ENCODE measurements around the gene GHRH.
A peak's percentile ranks its signal among the peaks of the same experiment; 100 is the strongest.

Gene GHRH

DNA sequence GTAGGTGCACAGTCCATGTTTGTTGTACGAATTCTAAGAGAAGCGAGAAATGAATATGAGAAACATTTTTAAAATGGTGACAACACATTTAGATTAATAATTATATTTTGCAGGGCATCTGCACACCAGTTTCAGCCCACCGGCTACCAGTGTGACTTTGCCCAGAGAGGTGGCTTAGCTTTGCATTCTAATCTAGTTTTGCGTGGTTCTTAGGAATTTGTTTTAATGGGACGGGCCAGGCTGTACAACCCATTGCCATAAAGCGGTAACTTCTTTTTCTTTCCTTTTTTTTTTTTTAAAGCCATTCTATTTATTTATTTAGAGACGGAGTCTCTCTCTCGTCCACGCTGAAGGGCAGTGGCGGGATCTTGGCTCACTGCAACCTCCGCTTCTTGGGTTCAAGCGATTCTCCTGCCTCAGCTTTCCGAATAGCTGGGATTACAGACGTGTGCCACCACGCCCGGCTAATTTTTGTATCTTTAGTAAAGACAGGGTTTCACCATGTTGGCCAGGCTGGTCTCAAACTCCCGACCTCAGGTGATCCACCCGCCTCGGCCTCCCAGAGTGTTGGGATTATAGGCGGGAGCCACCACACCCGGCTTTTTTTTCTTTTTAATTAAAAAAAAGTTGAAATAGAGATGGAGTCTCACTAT, 28.7 kb upstream of the GHRH start:
- no peak for DNase-seq

DNA sequence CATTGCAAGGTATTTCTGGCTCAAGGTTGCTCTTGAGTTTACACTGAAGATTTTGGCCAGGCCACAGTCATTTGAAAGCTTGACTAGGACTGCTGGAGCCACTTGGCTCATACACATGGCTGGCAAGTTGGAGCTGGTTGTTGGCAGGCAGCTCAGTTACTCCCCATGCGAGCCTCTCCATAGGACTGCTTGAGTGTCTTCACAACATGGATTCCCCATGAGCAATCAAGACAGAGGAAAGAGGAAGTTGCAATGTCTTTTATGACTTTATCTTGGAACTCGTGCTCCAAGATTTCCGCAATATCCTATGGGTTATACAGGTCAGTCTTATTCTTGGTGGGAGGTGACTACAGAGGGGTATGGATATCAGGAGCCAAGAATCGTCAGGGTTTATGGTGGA, 26.5 kb upstream of the GHRH start:
- no peak for DNase-seq

DNA sequence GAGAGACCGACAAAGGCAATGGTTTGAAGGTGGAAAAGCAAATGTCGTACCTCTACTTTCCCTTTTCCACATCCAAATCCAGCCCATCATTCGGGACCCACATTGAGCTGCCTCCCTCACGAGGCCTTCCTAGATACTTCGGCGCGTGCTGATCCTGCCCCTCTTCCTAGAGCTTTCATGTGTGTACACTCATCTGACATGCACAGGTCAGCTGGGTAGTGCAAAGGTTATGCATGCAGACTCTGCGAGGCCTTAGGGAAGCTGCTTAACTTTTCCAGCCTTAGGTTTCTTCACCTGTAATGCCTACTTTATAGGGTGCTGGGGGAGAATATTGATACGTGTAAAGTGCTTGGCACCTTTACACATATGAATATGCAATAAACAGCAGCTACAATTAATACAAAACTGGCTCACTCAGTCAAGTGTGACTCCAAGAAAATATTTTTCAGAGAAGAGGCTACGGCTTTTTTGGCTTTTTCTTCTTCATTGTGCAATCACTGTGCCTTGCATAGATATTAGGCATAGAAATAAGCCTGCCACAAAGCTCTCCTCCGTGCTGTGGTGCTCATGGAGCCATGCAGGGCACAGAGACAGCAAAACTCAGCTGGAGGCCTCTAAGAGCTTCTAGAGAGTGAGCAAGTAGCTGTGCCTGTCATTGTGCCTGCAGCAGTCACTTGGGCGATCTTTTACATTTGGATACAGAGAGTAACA, 24.2 kb upstream of the GHRH start:
- no peak for DNase-seq

DNA sequence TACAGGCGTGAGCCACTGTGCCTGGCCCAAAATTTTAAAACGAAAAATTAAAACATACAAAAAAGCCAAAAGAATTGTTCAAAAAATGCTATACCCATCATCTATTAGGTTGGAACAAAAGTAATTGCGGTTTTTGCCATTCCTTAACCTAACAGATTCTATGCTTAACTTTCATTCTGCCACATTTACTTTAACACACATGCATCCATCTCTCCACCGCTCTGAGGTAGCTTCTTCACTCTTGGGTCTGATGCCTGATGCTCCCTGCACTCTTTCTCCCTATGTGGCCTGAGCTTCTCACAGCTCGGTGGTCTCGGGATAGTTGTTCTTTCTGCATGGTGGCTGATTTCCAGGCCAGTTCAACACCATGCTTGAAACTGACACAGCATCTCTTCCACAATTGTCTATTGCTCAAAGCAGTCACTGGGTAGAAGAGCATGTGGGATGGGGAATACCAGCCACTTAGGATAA, 23.1 kb upstream of the GHRH start:
- DNase-seq, result no peak

DNA sequence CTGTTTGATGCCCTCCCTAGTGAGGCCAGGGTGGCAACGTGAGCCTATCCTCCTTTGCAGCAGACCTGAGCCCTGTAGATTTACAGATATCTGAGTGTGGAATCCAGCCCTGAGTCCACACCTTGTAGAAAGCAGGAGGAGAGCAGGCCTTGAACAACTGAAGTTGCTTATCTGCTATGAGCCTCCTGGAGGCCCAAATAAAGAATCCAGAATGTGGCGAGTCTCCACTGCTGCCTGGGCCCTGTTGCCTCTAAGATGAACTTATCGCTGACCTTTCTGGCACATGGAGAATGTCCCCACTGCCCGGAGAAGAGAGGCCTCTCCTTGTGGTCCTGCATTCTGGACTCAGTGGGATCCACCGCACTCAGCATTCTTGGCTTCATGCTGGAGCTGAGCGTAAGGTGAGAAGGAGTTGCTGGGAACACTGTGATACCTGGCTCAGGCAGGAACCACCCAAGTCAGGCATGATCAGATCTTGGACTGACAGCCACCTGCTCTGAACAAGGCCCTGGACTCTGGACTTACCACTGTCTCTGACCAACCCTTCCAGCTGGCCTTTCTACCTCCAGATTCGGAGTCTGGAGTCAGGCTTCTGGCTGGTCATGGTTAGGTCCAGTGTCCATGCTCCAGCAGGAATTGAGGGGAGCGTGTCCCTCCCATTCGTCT, 22.0 kb upstream of the GHRH start:
- no peak for DNase-seq

DNA sequence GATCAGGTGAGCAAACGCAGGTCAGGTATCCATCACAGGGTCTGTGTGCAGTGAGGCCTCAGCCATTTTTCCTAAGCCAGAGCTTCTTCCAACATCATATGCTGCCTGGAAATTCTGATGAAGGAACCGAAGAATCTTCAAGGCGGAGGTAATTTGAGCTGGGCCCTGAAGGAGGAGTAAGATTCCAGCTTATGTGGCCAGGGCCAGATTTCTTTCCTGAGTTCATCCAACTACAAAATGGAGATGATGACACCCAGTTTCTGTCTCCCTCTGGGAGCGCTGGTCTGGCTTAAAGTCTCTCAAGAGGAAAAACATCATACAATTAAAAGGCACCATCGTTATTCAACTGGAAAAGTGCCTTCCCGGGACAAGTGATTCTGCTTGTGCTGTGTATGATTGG, 20.9 kb upstream of the GHRH start:
- peak in 1 of 2 experiments; percentile 43 for DNase-seq

DNA sequence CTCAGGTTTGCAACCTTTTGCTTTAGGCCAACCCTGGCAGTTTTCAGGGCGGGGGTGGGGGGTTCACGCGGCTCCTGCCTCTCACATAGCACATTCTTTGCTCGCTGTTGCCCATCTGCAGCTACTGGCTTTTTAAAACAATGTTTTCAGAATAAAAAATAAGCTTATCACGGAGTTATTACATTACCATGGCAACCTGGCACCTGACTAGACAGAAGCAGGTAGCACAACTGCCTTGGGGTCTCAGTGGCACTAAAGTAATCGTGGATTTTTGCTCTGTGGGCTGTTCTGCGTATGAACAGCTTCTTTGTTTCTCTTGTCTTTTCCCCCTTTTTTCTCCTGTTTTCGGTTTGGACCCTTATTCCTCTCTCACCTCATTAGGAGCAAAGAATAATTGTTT, 18.8 kb upstream of the GHRH start:
- no peak for DNase-seq

DNA sequence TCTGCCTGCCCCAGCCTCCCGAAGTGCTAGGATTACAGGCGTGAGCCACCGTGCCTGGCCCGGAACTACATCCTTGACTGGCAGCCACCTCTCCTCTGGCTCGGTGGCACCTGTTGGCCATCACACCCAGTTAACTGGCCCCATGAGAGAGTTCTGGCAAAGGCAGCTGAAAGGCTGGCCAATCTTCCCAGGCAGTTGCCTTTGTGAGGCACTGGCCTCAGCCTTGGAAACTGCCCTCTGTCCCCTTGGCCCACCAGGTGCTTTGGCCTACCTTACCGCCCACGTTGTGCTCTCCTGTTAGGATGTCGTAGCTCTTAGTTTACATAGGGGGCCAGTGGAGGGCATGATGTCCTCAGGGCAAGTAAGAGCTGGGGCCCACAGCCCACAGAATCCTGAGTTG, 18.2 kb upstream of the GHRH start:
- no peak for DNase-seq

DNA sequence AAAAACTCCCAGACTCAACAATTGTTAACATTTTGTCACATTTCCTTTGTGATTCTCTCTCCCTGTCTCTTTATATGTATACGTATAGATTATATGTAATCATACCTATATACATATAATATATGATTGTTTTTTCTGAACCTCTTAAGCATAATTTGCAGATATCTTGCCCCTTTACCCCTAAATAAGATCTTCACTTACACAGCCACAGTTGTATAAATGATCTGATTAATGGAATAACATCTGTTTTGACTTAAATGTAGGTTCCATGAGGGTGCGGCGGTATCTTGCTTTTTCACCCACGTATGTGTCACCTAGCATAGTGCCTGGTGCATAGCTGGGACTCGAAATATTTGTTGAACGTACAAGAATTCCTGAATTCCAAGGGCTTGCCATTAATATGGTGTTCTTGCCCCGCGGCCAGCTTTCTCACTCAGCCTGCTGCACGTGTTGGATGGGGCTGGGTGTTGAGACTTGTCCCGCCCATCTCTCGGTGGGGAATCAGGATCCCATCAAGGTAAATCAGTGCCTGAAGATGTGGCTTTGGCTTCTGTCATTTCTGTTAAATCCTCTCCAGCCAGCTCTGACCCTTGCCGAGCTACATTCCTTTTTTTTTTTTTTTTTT, 17.5 kb upstream of the GHRH start:
- no peak for DNase-seq

DNA sequence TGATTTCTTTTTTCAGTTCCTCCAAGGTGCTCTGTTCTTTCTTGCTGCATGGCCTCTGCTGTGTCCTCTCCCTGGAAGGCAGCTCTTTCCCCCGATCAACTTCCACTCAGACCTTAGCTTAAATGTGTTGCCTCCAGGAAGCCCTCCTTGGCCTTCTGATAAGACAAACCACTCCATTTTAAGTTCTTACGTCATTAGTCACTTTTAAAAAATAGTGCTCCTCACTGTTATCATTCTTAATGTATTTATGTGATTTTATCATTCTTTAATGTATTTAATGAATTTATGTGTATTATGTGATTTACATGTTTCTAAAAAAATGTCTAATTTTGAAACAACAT, 15.6 kb upstream of the GHRH start:
- DNase-seq, result no peak

DNA sequence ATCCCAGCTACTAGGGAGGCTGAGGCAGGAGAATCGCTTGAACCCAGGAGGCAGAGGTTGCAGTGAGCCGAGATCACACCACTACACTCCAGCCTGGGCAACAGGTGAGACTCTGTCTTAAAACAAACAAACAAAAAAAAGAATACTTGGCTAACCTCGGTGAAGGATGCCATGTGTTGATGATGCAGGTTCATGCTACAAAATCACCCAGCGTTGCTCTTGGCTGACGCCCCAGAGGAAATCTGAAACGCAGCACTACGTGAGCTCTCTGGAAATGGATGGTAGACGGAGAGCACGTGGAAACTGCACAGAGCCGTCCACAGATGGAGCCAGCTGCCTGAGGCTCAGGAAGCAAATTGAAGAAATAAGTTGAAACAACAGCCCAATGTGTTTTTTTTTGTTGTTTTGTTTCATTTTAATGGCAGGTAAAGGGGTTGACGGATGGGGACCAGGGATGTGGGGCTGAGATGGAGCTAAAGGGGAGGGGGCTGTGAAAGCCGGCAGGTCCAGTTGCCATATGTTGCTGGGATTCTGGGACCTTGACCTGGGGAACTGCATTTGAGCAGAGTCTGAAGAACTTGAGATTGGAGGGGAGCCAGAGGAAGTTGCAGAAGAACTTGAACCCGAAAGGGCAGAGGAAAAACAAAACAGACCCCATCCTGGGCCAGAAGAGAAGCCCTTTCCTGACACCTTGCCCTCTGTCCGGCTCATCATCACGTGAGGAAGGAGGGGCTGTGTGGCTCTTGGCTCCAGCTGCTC, 15.1 kb upstream of the GHRH start:
- DNase-seq, result peak; percentile 17 to 25

DNA sequence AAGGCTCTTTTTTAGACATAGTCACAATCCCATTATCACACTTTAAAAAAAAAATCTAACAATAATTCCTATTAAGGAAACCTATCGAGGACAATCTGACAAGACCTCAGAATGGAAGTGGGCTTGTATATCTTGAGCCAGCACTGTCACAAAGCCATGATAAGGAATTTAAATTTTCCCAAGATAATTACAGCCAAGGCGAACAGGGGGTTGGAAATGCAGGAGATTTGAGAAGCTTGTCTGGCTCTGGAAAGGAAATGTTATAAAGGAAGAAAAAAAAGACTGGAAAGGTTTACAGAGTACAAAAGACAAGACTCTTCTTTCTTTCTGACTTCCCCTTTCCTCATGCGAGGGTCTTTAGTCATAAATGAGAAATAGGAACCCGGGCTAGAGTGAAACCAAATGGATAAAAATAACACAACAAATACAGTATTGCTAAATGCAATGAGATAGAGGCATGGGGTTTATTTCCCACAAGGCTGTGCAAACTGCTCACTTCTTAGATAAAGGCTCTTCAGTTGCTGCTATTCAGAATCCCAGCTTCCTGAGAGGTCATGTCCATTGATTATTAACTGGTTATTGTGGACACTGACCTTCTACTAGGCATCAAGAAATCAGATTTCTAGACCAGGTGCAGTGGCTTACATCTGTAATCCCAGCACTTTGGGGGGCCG, 13.4 kb upstream of the GHRH start:
- DNase-seq, result no peak

DNA sequence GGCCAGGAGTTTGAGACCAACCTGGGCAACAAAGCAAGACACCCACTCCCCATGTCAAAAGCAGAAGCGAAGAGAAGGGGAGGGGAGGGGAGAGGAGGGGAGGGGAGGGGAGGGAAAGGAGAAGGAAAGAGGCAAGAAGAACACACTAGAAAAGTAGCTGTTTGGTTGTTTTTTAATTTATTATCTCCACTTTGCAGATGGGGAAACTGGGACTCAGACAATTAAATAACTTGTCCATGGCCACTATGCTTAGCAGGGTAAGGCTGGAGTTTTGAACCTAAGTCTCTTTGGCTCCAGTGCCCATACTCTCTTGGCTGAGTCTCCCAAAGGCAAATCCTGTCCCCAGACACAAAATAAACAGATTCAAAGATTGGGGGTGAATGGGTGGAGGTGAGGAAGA, 12.4 kb upstream of the GHRH start:
- no peak for DNase-seq

DNA sequence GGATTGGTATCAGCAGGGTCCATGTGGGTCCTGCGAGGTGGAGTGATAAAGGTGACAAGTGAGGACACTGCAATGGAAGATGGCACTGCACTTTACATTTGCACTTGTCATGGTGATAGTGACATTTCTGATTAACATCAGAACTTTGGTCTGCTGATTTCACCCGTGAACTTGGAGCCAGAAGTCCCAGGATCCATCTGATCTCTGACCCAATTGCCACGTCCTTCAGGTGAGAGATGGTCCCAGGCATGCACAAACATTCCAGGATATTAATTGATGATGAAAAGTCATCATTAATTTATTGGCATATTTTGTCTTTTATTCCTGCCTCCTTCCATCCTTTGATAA, 9.8 kb upstream of the GHRH start:
- no peak for DNase-seq

DNA sequence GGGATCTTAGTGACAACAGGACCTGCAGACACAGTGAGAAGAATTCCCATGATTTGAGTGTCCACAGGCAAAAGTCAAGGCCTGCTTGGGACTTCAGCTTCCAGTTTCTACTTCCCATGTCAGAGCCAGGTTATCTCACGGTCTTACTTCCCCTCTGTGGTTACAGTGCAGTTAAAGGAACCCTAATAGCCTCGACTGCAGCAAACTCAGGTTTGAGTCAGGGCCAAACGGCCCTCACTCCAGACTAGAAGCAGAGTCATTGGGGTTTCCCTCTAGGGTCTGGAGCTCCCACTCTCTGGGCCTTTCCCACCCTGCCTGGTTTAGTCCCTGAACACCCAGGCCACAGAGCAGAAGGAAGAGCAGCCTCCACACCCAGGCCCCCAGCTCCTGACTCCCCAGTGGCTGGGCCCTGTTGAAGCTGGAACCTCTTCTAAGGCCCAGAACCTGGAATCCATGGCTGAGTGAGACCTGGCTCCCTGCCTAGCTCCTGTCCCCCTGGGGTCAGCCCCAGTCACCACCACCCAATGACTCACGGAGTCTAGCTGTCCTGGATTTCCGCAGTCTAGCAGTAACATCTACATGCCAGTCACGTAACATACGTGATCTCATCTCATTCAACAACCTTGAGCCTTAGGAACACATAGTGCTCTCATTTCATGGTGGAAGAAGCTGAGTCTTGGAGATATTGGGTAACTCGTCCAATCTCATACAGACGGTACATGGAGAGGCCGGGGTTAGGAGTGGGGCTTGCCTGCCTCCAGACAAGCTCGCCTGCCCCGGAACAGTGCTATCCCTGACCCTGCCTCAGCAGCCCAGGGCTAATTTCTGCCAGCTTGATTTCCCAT, 9.2 kb upstream of the GHRH start:
- no peak for DNase-seq

DNA sequence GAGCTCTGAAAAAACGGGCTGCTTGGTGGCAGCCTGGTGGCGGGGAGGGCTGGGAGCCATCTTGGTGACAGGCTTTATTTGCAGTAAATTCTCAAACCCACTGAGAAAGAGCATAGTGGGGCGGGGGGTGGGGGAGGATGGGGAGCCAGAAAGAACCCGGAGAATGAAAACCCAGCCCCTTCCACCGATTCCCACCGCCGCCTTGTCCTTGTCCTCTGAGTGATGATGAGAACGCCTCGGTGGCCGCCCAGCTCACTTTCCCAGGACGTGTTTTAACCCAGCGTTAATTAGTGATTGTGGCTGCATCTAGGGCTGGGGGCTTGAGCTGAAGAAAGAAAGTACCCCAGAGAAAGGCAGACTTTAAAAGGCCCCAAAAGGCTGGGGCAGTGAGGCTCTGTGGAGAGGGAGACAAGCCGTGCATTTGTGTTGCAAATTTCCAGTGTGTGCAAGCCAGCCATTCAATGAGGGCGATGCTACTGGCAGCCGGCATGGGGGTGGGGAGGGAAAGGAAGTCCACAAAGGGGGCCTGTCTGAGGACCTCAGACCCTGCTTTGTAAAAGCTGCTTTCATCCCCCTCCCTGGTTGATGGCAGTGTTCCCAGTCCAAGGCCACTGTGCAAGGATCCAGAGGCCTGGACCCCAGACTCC, 6.2 kb upstream of the GHRH start:
- DNase-seq, result peak; percentile 46 to 81

DNA sequence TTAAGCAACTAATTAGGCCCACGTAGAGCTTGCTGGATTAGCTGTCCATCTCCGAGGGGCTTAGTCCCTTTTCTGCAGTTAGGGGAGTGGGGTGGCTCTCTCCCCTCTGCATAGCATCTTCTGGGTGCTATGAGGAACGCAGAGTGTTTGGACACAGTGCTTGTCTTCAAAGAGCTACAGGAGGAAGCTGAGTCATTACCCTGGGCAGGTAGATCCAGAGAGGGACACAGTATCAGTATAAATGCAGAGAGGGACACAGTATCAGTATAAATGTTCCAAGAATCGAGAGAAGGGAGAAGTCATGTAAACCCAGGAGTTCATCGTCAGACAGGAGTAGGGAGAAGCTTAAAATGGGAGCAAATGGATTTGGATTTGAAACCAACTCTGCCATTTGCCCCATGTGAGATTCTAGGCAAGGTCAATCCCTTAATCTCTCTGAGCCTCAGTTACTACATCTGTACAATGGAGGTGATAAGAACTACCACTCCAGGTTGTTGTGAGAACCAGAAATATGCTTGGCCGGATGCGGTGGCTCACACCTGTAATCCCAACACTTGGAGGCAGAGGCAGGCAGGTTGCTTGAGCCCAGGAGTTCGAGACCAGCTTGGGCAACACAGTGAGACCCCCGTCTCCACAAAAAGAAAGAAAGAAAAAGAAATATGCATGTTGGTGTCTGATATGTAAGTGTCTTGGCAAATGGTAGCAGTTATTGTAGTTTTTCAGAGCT, 5.5 kb upstream of the GHRH start:
- no peak for DNase-seq

DNA sequence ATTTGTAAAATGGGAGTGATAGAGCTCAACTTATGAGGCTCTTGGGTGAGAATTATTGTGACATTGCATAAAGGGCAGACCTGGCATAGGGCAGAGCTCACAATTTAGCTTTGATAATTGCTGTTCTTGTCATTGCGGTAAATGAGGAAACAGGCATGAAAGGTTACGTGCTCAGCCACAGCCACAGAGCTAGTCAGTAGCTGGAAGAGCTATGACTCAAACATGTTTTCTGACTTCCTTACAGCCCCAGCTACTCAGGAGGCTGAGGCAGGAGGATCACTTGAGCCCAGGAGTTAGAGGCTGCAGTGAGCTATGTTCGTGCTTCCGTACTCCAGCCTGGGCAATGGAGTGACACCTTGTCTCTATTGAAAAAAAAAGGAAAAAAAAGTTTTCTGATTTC, 3.5 kb upstream of the GHRH start:
- DNase-seq, result no peak

DNA sequence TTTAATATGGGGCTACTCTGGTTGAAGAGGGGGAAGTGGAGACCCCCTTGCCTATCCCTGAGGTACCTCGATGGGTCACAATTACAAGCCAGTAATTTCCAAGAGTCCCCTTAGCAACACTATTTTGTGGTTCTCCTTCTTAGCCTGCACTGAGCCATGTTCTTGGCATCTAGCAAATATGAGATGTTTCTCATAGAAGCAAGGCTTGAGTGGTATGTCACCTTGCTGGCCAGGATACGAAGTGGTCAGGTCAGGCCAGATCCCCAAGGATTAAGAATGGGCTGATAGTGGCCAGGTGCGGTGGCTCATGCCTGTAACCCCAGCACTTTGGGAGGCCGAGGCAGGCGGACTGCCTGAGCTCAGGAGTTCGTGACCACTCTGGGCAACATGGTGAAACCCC, 2.1 kb upstream of the GHRH start:
- no peak for DNase-seq

DNA sequence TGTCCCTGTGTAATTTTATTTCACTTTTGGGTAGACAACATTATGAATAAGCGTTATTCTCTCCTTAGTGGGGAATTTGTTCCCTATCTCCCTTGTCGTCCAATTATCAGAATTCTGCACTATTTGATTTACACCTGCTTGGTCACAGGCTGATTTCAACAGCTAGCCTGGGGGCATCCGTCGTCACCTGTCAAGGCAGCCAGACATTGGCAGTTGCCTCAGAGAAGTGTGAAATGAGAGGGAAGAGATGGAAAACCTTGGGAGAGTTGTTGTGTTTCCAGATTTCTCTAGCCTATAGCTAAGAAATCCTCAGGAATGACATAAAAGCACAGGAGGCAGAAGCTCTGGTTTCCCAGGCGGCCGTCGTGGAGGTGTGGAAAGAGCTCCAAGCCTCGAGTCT, 891 bp upstream of the GHRH start:
- no peak for DNase-seq

DNA sequence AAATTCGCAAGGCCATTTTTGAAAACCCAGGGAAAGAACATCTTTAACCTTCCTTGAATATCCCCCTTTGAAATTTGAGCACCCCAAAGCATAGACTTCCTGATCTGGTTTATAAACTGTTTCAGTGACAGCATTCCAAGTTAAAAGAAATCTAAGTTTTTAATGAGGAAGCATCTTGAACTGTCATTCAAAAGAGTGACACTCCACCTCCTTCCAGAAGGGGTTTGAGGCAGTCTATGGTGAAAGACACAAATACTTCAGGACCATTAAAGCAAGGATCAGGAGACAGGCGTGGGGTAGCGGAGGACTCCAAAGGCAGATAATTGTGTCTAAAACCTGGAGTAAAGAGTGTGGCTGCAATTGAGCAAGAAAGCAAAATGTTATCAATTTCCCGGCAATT, 691 bp downstream of the GHRH start:
- DNase-seq, result no peak

All from NCI-H526 (cell line).